Measurements from ENCODE around the gene ZNF841. TPM values are rescaled to one million over a fixed set of nuclear protein-coding genes. Genes with fewer than 3 reads are reported as not detected.

ZNF841 gene
- total and polyA plus RNA-seq, 2 of the 13 experiments (the other 11 are each of a cell fraction or from before 2014, with no cell fraction given): 6.2 to 14.2 TPM

GRCh38 chr19:52139252-52140031 lies 43.9 kb upstream of the ZNF841 start, which contains the start of gene ZNF616 (continued):
- TF ChIP-seq, protein P1, sequence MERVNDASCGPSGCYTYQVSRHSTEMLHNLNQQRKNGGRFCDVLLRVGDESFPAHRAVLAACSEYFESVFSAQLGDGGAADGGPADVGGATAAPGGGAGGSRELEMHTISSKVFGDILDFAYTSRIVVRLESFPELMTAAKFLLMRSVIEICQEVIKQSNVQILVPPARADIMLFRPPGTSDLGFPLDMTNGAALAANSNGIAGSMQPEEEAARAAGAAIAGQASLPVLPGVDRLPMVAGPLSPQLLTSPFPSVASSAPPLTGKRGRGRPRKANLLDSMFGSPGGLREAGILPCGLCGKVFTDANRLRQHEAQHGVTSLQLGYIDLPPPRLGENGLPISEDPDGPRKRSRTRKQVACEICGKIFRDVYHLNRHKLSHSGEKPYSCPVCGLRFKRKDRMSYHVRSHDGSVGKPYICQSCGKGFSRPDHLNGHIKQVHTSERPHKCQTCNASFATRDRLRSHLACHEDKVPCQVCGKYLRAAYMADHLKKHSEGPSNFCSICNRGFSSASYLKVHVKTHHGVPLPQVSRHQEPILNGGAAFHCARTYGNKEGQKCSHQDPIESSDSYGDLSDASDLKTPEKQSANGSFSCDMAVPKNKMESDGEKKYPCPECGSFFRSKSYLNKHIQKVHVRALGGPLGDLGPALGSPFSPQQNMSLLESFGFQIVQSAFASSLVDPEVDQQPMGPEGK (CRISPR knock-in tag; IDR thresholded peaks at IDR 0.05): peak; percentile 58
- TF ChIP-seq HMG20A (CRISPR knock-in tag; IDR thresholded peaks at IDR 0.05; ENCODE audit: borderline replicate concordance) (no peak), PAF1 (CRISPR knock-in tag; IDR thresholded peaks at IDR 0.05) (no peak), RFXANK (CRISPR knock-in tag; IDR thresholded peaks at IDR 0.05) (no peak), SAP130 (CRISPR knock-in tag; IDR thresholded peaks at IDR 0.05; ENCODE audit: low read depth) (peak; percentile 71), MED13 (CRISPR knock-in tag; IDR thresholded peaks at IDR 0.05) (no peak), GTF2F1 (IDR thresholded peaks at IDR 0.05; ENCODE audit: low read length) (no peak), CENPX (CRISPR knock-in tag; IDR thresholded peaks at IDR 0.05) (no peak), ZNF557 (CRISPR knock-in tag; IDR thresholded peaks at IDR 0.05) (no peak), BRCA1 (CRISPR knock-in tag; IDR thresholded peaks at IDR 0.05) (no peak), HDAC6 (IDR thresholded peaks at IDR 0.05; ENCODE audit: low read depth, low read length) (no peak), PCBP1 (IDR thresholded peaks at IDR 0.05; ENCODE audit: borderline replicate concordance, low read depth, low read length) (no peak), KDM5A (IDR thresholded peaks at IDR 0.05; ENCODE audit: borderline replicate concordance, low read length) (no peak; the same call in 1 of the 2 replicates), NRL (CRISPR knock-in tag; IDR thresholded peaks at IDR 0.05; ENCODE audit: borderline replicate concordance) (peak; percentile 41; the same call in 1 of the 2 replicates), ZNF709 (CRISPR knock-in tag; IDR thresholded peaks at IDR 0.05) (no peak), KLF9 (CRISPR knock-in tag; IDR thresholded peaks at IDR 0.05; ENCODE audit: low read depth) (no peak), ZNF44 (CRISPR knock-in tag; IDR thresholded peaks at IDR 0.05) (no peak), ZBTB14 (CRISPR knock-in tag; IDR thresholded peaks at IDR 0.05) (no peak), RXRA (CRISPR knock-in tag; IDR thresholded peaks at IDR 0.05) (no peak; the same call in 1 of the 2 replicates), YEATS2 (CRISPR knock-in tag; IDR thresholded peaks at IDR 0.05; ENCODE audit: borderline replicate concordance) (peak; percentile 75; the same call in 1 of the 2 replicates), FOXK1 (CRISPR knock-in tag; IDR thresholded peaks at IDR 0.05; ENCODE audit: borderline replicate concordance, low read depth) (peak; percentile 33; the same call in 1 of the 2 replicates)
- TF ChIP-seq, protein P2, sequence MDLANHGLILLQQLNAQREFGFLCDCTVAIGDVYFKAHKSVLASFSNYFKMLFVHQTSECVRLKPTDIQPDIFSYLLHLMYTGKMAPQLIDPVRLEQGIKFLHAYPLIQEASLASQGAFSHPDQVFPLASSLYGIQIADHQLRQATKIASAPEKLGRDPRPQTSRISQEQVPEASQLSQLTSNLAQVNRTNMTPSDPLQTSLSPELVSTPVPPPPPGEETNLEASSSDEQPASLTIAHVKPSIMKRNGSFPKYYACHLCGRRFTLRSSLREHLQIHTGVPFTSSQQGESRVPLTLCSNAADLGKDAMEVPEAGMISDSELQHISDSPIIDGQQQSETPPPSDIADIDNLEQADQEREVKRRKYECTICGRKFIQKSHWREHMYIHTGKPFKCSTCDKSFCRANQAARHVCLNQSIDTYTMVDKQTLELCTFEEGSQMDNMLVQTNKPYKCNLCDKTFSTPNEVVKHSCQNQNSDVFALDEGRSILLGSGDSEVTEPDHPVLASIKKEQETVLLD (CRISPR knock-in tag; IDR thresholded peaks at IDR 0.05; ENCODE audit: low read depth): no peak
- TF ChIP-seq, protein P3, sequence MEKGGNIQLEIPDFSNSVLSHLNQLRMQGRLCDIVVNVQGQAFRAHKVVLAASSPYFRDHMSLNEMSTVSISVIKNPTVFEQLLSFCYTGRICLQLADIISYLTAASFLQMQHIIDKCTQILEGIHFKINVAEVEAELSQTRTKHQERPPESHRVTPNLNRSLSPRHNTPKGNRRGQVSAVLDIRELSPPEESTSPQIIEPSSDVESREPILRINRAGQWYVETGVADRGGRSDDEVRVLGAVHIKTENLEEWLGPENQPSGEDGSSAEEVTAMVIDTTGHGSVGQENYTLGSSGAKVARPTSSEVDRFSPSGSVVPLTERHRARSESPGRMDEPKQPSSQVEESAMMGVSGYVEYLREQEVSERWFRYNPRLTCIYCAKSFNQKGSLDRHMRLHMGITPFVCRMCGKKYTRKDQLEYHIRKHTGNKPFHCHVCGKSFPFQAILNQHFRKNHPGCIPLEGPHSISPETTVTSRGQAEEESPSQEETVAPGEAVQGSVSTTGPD (CRISPR knock-in tag; IDR thresholded peaks at IDR 0.05): no peak
- TF ChIP-seq, protein P4, sequence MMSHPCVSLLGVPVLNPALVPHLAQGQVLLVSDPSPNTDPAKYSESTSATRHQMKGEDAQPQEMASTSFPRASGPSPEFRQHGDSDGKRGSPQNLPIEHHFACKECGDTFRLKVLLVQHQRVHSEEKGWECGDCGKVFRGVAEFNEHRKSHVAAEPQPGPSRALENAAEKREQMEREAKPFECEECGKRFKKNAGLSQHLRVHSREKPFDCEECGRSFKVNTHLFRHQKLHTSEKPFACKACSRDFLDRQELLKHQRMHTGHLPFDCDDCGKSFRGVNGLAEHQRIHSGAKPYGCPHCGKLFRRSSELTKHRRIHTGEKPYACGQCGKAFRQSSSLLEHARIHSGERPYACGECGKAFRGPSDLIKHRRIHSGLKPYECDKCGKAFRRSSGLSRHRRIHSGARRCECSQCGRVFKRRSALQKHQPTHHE (CRISPR knock-in tag; IDR thresholded peaks at IDR 0.05; ENCODE audit: borderline replicate concordance): no peak

Data from HepG2 (cell line).